ENCODE results near the gene B3GNT8.

DNA sequence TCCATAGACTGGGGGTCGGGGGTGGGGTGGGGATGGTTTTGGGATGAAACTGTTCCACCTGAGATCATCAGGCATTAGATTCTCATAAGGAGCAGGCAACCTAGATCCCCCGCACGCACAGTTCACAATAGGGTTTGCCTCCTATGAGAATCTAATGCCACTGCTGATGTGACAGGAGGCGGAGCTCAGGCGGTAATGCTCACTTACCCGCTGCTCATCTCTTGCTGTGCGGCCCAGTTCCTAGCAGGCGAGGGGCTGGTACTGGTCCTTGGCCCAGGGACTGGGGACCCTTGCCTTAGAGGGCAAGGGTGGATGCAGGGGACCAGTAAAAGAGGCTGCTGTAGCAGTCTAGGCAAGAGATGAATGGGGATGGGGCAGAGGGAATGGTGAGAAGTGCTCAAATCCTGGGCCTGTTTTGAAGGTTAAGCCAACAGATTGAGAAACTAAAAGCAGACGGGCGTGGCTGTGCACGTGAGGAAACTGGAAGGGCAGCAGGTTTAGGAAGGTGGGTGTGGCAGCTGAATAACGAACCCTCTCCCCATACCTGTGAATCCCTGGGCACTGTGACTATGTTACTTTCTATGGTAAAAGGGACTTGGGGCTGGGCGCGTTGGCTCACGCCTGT is 14.3 kb upstream of the B3GNT8 start:
- TF ChIP-seq CTCF (IDR thresholded peaks at IDR 0.05 in 2 of 3, conservative IDR thresholded peaks at IDR 0.05 in 1 of 3; ENCODE audit: borderline replicate concordance in 1 of 3, insufficient read depth in 1 of 3, low read depth in 2 of 3, low read length in 2 of 3), result no peak
- TF ChIP-seq EZH2 (IDR thresholded peaks at IDR 0.05), result no peak
- TF ChIP-seq POLR2A (IDR thresholded peaks at IDR 0.05; ENCODE audit: borderline replicate concordance, extremely low read depth, insufficient read depth, insufficient read length), result no peak

Measured in HCT116 (cell line).